Endothelial cell of umbilical vein (primary cell): ENCODE results near the gene PPP1R10. TPM values are rescaled to one million over a fixed set of nuclear protein-coding genes. Genes with fewer than 3 reads are reported as not detected.

ENCODE experiments used
- BruUV-seq: library from RNA; stranded (reverse); fragments of 400-500 nt; replicated peaks from 2 replicates; lab custom pipeline; 2021; lab: Mats Ljungman, UMichigan
- CTCF ChIA-PET: fragments of 300-600, 350-600 bp; sonication (Branson Sonifier 250); formaldehyde crosslinking; loops from one replicate; lab custom pipeline; 2021; ENCODE audit warnings: antibody characterized with exemption, inconsistent platforms; lab: Charles Lee
- POLR2A ChIA-PET: fragments of 300-600, 350-600 bp; sonication (Branson Sonifier 250); formaldehyde crosslinking; loops from one replicate; lab custom pipeline; 2021; ENCODE audit warnings: antibody characterized with exemption, inconsistent platforms; lab: Charles Lee
- DNase-seq: peaks from one replicate; pipeline ENCODE4 v3.0.0-alpha.2; 2011; ENCODE audit warnings: low read depth, low spot score
- FAIRE-seq: peaks from 2 replicates; lab custom pipeline; 2011; peaks lifted over from hg19 to GRCh38; lab: Jason Lieb, UNC
- H2AFZ ChIP-seq: 2 replicates; pipeline ENCODE4 v1.6.0; 2012; ENCODE audit warnings: low read depth, low read length, control low read depth, inconsistent platforms
- H3K27ac ChIP-seq: 2 replicates; pipeline ENCODE4 v1.5.1; 2011; ENCODE audit warnings: low read depth, mild to moderate bottlenecking, control low read depth, low read length, moderate library complexity; ENCODE audit not compliant: insufficient read depth
- H3K27me3 ChIP-seq, 2 experiments: 2 replicates each; pipeline versions ENCODE4 v1.6.0 to v1.6.1; 2011; ENCODE audit warnings: low read length in 2 of 2, mixed read lengths in 1 of 2; ENCODE audit not compliant: control insufficient read depth in 2 of 2, insufficient read depth in 2 of 2
- H3K36me3 ChIP-seq, 2 experiments: 2 replicates in 1 of 2; 3 replicates in 1 of 2; pipeline ENCODE4 v1.5.1; 2011; ENCODE audit warnings: low read length in 2 of 2, mild to moderate bottlenecking in 1 of 2, moderate library complexity in 1 of 2; ENCODE audit not compliant: control insufficient read depth in 2 of 2, insufficient read depth in 2 of 2; ENCODE audit errors: extremely low read depth in 1 of 2
- H3K4me1 ChIP-seq: 3 replicates; pipeline ENCODE4 v1.5.1; 2011; ENCODE audit warnings: mild to moderate bottlenecking, low read length; ENCODE audit not compliant: control insufficient read depth, insufficient read depth; ENCODE audit errors: extremely low read depth
- H3K4me2 ChIP-seq: 2 replicates; pipeline ENCODE4 v1.6.1; 2011; ENCODE audit warnings: low read length, control low read depth, mixed read lengths; ENCODE audit not compliant: insufficient read depth
- H3K4me3 ChIP-seq, 3 experiments: fragments of 200-600 bp in 1 of 3; sonication (generic), shearing (Covaris generic) in 1 of 3; replicated peaks in 1 of 3; 2 replicates each; pipeline ENCODE4 v1.5.1; 2011 to 2016; ENCODE audit warnings: control low read depth in 3 of 3, low read length in 3 of 3, mild to moderate bottlenecking in 2 of 3, inconsistent platforms in 1 of 3, low read depth in 1 of 3, moderate library complexity in 1 of 3; ENCODE audit not compliant: insufficient read depth in 1 of 3
- H3K79me2 ChIP-seq: 2 replicates; pipeline ENCODE4 v1.6.0; 2012; ENCODE audit warnings: low read length, inconsistent platforms; ENCODE audit not compliant: control insufficient read depth, insufficient read depth
- H3K9ac ChIP-seq: replicated peaks from 2 replicates; pipeline ENCODE3; 2011; ENCODE audit warnings: low read length, control low read depth; ENCODE audit not compliant: insufficient read depth; ENCODE audit errors: extremely low read depth
- H3K9me1 ChIP-seq: replicated peaks from 3 replicates; pipeline ENCODE4 v1.6.0; 2011; ENCODE audit warnings: mild to moderate bottlenecking, low read length; ENCODE audit not compliant: control insufficient read depth, insufficient read depth; ENCODE audit errors: extremely low read depth
- H3K9me3 ChIP-seq: replicated peaks from 2 replicates; pipeline ENCODE4 v1.5.1; 2012; ENCODE audit warnings: low read length, inconsistent platforms; ENCODE audit not compliant: control insufficient read depth, insufficient read depth
- H4K20me1 ChIP-seq: replicated peaks from 2 replicates; pipeline ENCODE3; 2011; ENCODE audit warnings: mild to moderate bottlenecking, low read length; ENCODE audit not compliant: control insufficient read depth, insufficient read depth; ENCODE audit errors: extremely low read depth
- CTCF ChIP-seq, 2 donors: IDR thresholded peaks; 1 replicate in 1 of 2; 2 replicates in 1 of 2; pipeline ENCODE4 v1.5.1; 2011; ENCODE audit warnings: low read length in 2 of 2, mild to moderate bottlenecking in 2 of 2, moderate library complexity in 2 of 2, control low read depth in 1 of 2, inconsistent platforms in 1 of 2, low read depth in 1 of 2; ENCODE audit not compliant: insufficient read depth in 1 of 2; ENCODE audit errors: extremely low read depth in 1 of 2
- EZH2 ChIP-seq: IDR thresholded peaks from 2 replicates; pipeline ENCODE4 v1.6.1; 2012; ENCODE audit warnings: borderline replicate concordance, low read depth, mild to moderate bottlenecking, moderate library complexity, low read length, inconsistent platforms; ENCODE audit not compliant: severe bottlenecking
- FOS ChIP-seq: IDR thresholded peaks from 2 replicates; pipeline ENCODE4 v1.6.1; 2011; ENCODE audit warnings: mild to moderate bottlenecking, low read length, moderate library complexity, borderline replicate concordance; ENCODE audit not compliant: insufficient read depth
- GATA2 ChIP-seq: IDR thresholded peaks from 2 replicates; pipeline ENCODE4 v1.7.0; 2011; ENCODE audit warnings: low read depth, mild to moderate bottlenecking, moderate library complexity, mixed read lengths, low read length; ENCODE audit not compliant: insufficient read length, insufficient read depth
- POLR2AphosphoS5 ChIP-seq: IDR thresholded peaks from 2 replicates; pipeline ENCODE4 v1.6.1; 2012; ENCODE audit warnings: low read depth, mild to moderate bottlenecking, control low read depth, low read length, moderate library complexity; ENCODE audit not compliant: insufficient read depth
- dilution Hi-C: fragments of 300-500 bp; cut with MboI; formaldehyde crosslinking; loops from one replicate; pipeline ENCODE4 v1.15.0; 2019; ENCODE audit warnings: low sequenced_read_pairs; ENCODE audit not compliant: extremely low pct_ligation_motif_present
- intact Hi-C: fragments of 100-400 bp; cut with micrococcal nuclease; formaldehyde crosslinking; loops from one replicate; pipeline ENCODE4 v1.10.0; 2022
- polyA plus RNA-seq, 4 experiments: library from polyadenylated mRNA; depleted of rRNA in 3 of 4; stranded (reverse) in 3 of 4; unstranded in 1 of 4; fragments of >200 nt; gene quantifications; 2 replicates each; pipeline versions ENCODE4 v1.2.1 to v1.2.3, GENCODE V29; 2011 to 2012; ENCODE audit warnings: missing spikeins in 1 of 4
- total RNA-seq: library from RNA; stranded (reverse); gene quantifications from 2 replicates; pipeline ENCODE4 v1.2.3, GENCODE V29; 2021
- TF ChIP-seq, protein P1 (sequence below): IDR thresholded peaks from 2 replicates; pipeline ENCODE4 v1.6.1; 2011; ENCODE audit not compliant: insufficient read depth, insufficient read length

Gene PPP1R10
- total and polyA plus RNA-seq, 2 donors (not counting 3 experiments of a cell fraction or from before 2014, with no cell fraction given): 19.2 to 88.3 TPM

- Histone ChIP-seq H3K9ac (no peak overlapping the region), H3K36me3 (peaks cover 23 to 55% of the 10 kb centered on the region in 2 experiments), H3K27me3 (no peaks in the 10 kb centered on the region), H3K4me1 (no peaks in the 10 kb centered on the region), H4K20me1 (no peaks in the 10 kb centered on the region), H3K9me1 (no peaks in the 10 kb centered on the region), H3K79me2 (no peaks in the 10 kb centered on the region), H3K4me3 (no peak overlapping the region), H3K4me2 (no peak overlapping the region), H3K9me3 (no peaks in the 10 kb centered on the region), H3K27ac (no peak overlapping the region), H2AFZ (no peak overlapping the region)
- no peak for DNase-seq
- BruUV-seq: no TSS peak
- ChIA-PET POLR2A (no interaction called here), CTCF (interaction anchor here (0.5 to 1.1 kb wide), 3 partner anchors 8 to 74 kb away, joined by 3 read pairs; no protein-coding TSS in a partner anchor)
- FAIRE-seq: no peak
- intact Hi-C loops: no loop called here
- dilution Hi-C loops: no loop called here
- TF ChIP-seq POLR2AphosphoS5 (no peak), CTCF (IDR thresholded peaks at IDR 0.05; ENCODE audit: extremely low read depth in 1 of 2, insufficient read depth in 1 of 2, low read depth in 1 of 2, low read length in 2 of 2) (no peak), EZH2 (no peak), FOS (no peak), GATA2 (no peak)
- TF ChIP-seq, protein P1, sequence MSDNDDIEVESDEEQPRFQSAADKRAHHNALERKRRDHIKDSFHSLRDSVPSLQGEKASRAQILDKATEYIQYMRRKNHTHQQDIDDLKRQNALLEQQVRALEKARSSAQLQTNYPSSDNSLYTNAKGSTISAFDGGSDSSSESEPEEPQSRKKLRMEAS: no peak
Observed at GRCh38 chr6:30656513-30656912, 39.5 kb upstream of the PPP1R10 start.
